Retinal pigment epithelial cell (primary cell): ENCODE measurements around the gene C10orf71.

ENCODE experiments used
- DNase-seq: peaks from one replicate; pipeline ENCODE4 v3.0.0-alpha.2; 2010; ENCODE audit warnings: low read depth
- H3K4me3 ChIP-seq: 2 replicates; pipeline ENCODE4 v1.5.1; 2011; ENCODE audit warnings: mild to moderate bottlenecking, low read length, control low read depth, moderate library complexity
- CTCF ChIP-seq: conservative IDR thresholded peaks from 2 replicates; pipeline ENCODE4 v1.5.1; 2011; ENCODE audit warnings: low read depth, low read length, control low read depth, inconsistent platforms

C10orf71 gene

GRCh38 chr10:49369216-49370162 is 70.5 kb downstream of the C10orf71 start:
- TF ChIP-seq CTCF = no peak
- DNase-seq = no peak

GRCh38 chr10:49370326-49371100 is 71.5 kb downstream of the C10orf71 start:
- DNase-seq = no peak
- TF ChIP-seq CTCF = no peak
- no peak overlapping the region for H3K4me3 ChIP-seq

More at GRCh38 chr10:49369216-49370162, 70.5 kb downstream of the C10orf71 start:
- H3K4me3 ChIP-seq = no peak overlapping the region

- DNase-seq = no peak
- no peak overlapping the region for H3K4me3 ChIP-seq
- TF ChIP-seq CTCF = no peak
Observed at GRCh38 chr10:49371967-49372366, 73.0 kb downstream of the C10orf71 start.

- no peak for TF ChIP-seq CTCF
- DNase-seq = no peak
- no peak overlapping the region for H3K4me3 ChIP-seq
Observed at GRCh38 chr10:49373361-49373760, 74.4 kb downstream of the C10orf71 start.

- DNase-seq = no peak
- H3K4me3 ChIP-seq = no peak overlapping the region
- no peak for TF ChIP-seq CTCF
Observed at GRCh38 chr10:49374740-49375139, 75.8 kb downstream of the C10orf71 start.

- DNase-seq = no peak
- no peak for TF ChIP-seq CTCF
- no peak overlapping the region for H3K4me3 ChIP-seq
Observed at GRCh38 chr10:49375611-49376010, 76.6 kb downstream of the C10orf71 start.
